Ishikawa (cell line): ENCODE results near the gene PDE11A.

Source experiments
- CEBPB ChIP-seq: IDR thresholded peaks from 2 replicates; pipeline ENCODE4 v1.6.1; 2012
- CREB1 ChIP-seq: IDR thresholded peaks from 2 replicates; pipeline ENCODE4 v1.6.1; 2012; ENCODE audit warnings: low read depth
- EGR1 ChIP-seq: IDR thresholded peaks from 2 replicates; pipeline ENCODE4 v1.6.1; 2012
- EP300 ChIP-seq: IDR thresholded peaks from 2 replicates; pipeline ENCODE4 v1.6.1; 2012; ENCODE audit warnings: borderline replicate concordance
- FOXM1 ChIP-seq: IDR thresholded peaks from 2 replicates; pipeline ENCODE4 v1.6.1; 2012; ENCODE audit warnings: low read depth, borderline replicate concordance
- NFIC ChIP-seq: IDR thresholded peaks from 2 replicates; pipeline ENCODE4 v1.6.1; 2012
- RAD21 ChIP-seq: IDR thresholded peaks from 2 replicates; pipeline ENCODE4 v1.6.1; 2012; ENCODE audit warnings: low read depth
- TAF1 ChIP-seq: IDR thresholded peaks from 2 replicates; pipeline ENCODE4 v1.6.1; 2012; ENCODE audit warnings: low read depth, mild to moderate bottlenecking
- TCF12 ChIP-seq: IDR thresholded peaks from 2 replicates; pipeline ENCODE4 v1.6.1; 2012; ENCODE audit warnings: low read depth
- TEAD4 ChIP-seq: IDR thresholded peaks from 2 replicates; pipeline ENCODE4 v1.6.1; 2012
- YY1 ChIP-seq: IDR thresholded peaks from 2 replicates; pipeline ENCODE4 v1.6.1; 2012; ENCODE audit warnings: low read depth
- ZBTB7A ChIP-seq: IDR thresholded peaks from 2 replicates; pipeline ENCODE4 v1.6.1; 2012; ENCODE audit warnings: low read depth
- TF ChIP-seq, protein P1 (sequence below): IDR thresholded peaks from 2 replicates; pipeline ENCODE4 v1.6.1; 2012
- TF ChIP-seq, protein P2 (sequence below): IDR thresholded peaks from 2 replicates; pipeline ENCODE4 v1.6.1; 2012
- TF ChIP-seq, protein P3 (sequence below): IDR thresholded peaks from 2 replicates; pipeline ENCODE4 v1.6.1; 2012; ENCODE audit warnings: low read depth, mild to moderate bottlenecking

The PDE11A gene

DNA sequence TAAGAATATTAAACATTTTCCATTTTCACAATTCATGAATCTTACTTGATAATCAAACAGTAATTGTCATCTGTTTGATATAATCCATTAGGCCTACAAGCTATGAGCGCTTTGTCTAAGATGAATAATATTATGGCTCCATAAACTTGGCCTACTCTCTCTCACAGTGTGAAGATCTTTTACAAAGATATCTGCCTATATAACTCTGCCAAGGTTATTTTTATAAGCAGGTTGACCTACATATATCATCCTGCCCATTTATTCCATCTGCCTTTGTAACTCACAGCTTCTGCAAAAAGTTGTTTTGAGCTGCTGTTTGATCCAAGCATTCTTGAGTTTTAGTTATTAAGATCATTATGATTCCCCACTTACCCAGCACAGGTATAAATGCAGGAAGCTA, 158.3 kb downstream of the PDE11A start:
- TF ChIP-seq CEBPB (no peak), RAD21 (no peak), NFIC (no peak)
- TF ChIP-seq, protein P1, sequence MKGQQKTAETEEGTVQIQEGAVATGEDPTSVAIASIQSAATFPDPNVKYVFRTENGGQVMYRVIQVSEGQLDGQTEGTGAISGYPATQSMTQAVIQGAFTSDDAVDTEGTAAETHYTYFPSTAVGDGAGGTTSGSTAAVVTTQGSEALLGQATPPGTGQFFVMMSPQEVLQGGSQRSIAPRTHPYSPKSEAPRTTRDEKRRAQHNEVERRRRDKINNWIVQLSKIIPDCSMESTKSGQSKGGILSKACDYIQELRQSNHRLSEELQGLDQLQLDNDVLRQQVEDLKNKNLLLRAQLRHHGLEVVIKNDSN: no peak

DNA sequence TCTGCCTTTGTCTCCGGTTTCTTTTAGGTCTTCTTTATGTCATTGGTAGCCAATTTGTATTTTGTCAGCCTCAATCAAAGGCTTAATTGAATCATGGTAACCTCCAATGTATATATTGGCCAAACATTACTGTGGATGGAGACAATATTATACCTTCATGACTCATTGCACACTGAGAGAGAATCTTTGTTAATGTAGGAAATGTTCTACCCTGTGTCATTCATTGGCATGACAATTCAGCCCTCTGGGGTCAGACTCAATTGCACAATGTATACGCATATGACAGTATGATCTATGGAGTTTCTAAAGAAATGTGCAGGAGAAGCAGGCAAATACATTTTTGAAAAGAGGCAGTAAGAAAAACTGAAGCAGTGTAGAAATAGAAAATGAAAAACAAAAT, 162.6 kb downstream of the PDE11A start:
- TF ChIP-seq RAD21 (no peak), YY1 (no peak), ZBTB7A (no peak), TEAD4 (no peak), EP300 (no peak), CEBPB (no peak), TCF12 (no peak), FOXM1 (no peak), NFIC (no peak), TAF1 (no peak), EGR1 (no peak), CREB1 (no peak)
- TF ChIP-seq, protein P2, sequence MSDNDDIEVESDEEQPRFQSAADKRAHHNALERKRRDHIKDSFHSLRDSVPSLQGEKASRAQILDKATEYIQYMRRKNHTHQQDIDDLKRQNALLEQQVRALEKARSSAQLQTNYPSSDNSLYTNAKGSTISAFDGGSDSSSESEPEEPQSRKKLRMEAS: no peak
- TF ChIP-seq, protein P1: no peak
- TF ChIP-seq, protein P3, sequence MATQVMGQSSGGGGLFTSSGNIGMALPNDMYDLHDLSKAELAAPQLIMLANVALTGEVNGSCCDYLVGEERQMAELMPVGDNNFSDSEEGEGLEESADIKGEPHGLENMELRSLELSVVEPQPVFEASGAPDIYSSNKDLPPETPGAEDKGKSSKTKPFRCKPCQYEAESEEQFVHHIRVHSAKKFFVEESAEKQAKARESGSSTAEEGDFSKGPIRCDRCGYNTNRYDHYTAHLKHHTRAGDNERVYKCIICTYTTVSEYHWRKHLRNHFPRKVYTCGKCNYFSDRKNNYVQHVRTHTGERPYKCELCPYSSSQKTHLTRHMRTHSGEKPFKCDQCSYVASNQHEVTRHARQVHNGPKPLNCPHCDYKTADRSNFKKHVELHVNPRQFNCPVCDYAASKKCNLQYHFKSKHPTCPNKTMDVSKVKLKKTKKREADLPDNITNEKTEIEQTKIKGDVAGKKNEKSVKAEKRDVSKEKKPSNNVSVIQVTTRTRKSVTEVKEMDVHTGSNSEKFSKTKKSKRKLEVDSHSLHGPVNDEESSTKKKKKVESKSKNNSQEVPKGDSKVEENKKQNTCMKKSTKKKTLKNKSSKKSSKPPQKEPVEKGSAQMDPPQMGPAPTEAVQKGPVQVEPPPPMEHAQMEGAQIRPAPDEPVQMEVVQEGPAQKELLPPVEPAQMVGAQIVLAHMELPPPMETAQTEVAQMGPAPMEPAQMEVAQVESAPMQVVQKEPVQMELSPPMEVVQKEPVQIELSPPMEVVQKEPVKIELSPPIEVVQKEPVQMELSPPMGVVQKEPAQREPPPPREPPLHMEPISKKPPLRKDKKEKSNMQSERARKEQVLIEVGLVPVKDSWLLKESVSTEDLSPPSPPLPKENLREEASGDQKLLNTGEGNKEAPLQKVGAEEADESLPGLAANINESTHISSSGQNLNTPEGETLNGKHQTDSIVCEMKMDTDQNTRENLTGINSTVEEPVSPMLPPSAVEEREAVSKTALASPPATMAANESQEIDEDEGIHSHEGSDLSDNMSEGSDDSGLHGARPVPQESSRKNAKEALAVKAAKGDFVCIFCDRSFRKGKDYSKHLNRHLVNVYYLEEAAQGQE: no peak

DNA sequence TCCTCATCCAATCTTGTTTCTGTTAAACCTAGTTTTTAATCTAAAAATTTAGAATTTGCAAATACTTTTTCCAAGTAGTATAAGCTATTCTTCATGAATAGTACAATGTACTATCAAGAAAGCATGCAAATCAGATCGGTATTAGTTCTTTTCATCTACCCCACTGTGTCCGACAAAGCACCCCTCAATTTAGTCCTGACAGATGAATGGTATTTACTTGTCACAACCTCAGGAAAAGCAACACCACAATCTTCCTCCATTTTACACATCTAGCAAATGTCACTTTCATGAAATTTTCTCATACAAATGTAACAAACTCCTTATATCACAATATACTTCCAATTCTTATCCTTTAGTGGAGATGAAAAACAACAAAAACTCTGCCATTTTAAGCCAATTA, 163.8 kb downstream of the PDE11A start:
- TF ChIP-seq EP300 (no peak), CEBPB (no peak), YY1 (no peak), TCF12 (no peak), ZBTB7A (no peak), TEAD4 (no peak)
- TF ChIP-seq, protein P2: no peak
- TF ChIP-seq, protein P1: no peak

DNA sequence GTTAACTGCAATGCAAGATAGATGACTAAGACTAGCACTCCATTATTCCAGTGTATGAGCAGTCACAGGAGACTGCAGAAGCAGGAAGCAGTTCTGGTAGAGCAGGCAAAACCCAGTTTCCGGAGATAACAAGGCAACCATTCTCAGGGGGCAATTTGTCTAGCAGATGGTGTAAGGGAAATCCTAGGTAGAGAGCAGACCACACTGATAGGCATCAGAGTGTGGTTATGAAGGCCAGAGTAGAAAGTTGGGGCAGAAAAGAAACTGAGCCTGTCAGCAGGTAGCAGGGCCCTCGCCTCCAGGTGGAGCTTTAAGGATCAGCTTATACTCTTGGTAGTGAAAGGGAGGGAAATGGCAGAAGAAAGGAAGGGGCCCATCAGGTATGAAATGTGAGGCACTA, 164.4 kb downstream of the PDE11A start:
- TF ChIP-seq CREB1: no peak
- TF ChIP-seq, protein P3: no peak
- no peak for TF ChIP-seq TEAD4
- TF ChIP-seq RAD21: no peak
- TF ChIP-seq TAF1: no peak
- TF ChIP-seq, protein P2: no peak

DNA sequence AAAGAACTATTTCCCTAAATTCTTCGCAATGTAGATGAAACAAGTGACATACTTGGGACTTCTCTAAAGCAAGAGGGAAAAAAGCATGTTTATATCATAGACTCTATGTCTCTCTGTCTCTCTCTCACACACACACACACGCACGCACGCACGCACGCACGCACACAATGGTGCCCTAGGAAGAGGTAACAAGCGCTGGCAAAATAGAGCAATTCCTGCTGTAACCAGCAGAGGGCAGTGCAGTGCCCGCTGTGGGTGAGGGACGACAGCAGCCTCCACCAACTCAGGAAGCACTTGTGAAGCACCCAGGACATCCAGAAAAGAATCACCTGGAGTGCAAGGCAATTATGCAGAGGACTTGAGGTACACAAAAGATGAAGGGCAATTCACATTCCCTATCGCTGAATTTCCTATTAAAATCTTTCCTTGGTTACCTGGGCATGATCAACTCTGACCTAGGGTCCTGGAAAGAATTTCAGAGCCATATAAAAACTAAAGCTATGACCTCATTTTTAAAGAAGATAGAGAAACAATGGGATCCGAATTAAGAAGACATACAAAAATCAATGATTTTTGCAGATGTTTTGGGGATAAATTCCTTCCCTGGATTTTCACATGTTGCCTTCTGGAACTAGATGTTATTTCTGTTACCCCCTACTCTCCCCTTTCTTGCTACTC, 166.4 kb downstream of the PDE11A start:
- TF ChIP-seq, protein P2: no peak
- TF ChIP-seq TAF1 (no peak), RAD21 (peak; percentile 65), NFIC (no peak)
- TF ChIP-seq, protein P3: no peak
